DND-41 (cell line): ENCODE results near the gene LDLRAP1.

Source experiments
- EZH2 ChIP-seq: IDR thresholded peaks from 3 replicates; pipeline ENCODE4 v1.6.1; 2012; ENCODE audit warnings: borderline replicate concordance, low read depth, mild to moderate bottlenecking, moderate library complexity, low read length, inconsistent platforms; ENCODE audit not compliant: severe bottlenecking
- TF ChIP-seq, protein P1 (sequence below): IDR thresholded peaks from 2 replicates; pipeline ENCODE4 v1.5.1; 2012; ENCODE audit warnings: borderline replicate concordance, low read length, moderate library complexity, mild to moderate bottlenecking; ENCODE audit not compliant: poor library complexity, severe bottlenecking; ENCODE audit errors: extremely low read depth

DNA sequence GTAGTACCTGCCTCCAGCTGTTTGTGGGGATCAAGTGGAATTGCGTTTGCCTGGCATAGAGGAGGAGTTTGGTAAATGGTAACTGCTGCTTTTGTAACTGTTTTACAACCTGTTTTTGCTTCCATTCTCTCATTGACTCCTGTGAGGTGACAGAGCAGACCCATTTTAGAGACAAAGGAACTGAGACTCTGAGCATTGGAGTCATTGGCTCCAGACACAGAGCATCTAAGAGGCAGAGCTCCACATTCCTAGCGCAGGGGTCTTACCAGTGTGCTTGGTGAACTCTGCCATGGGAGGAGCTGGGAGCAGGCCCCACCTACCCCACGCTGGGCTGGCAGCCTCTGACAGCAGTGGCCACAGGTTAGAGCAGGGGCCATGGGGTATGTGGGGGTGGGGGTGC, 2.4 kb downstream of the LDLRAP1 start:
- TF ChIP-seq, protein P1, sequence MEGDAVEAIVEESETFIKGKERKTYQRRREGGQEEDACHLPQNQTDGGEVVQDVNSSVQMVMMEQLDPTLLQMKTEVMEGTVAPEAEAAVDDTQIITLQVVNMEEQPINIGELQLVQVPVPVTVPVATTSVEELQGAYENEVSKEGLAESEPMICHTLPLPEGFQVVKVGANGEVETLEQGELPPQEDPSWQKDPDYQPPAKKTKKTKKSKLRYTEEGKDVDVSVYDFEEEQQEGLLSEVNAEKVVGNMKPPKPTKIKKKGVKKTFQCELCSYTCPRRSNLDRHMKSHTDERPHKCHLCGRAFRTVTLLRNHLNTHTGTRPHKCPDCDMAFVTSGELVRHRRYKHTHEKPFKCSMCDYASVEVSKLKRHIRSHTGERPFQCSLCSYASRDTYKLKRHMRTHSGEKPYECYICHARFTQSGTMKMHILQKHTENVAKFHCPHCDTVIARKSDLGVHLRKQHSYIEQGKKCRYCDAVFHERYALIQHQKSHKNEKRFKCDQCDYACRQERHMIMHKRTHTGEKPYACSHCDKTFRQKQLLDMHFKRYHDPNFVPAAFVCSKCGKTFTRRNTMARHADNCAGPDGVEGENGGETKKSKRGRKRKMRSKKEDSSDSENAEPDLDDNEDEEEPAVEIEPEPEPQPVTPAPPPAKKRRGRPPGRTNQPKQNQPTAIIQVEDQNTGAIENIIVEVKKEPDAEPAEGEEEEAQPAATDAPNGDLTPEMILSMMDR = no peak
- TF ChIP-seq EZH2 = no peak
